K562 (cell line): Measurements from ENCODE around the gene SEL1L.

Source experiments
- FOXJ3 ChIP-seq: sonication (generic); formaldehyde crosslinking; IDR thresholded peaks from 2 replicates; pipeline ENCODE4 v1.4.0; 2020; ENCODE audit warnings: mild to moderate bottlenecking, missing genetic modification reagents
- FOXP1 ChIP-seq: sonication (generic); formaldehyde crosslinking; IDR thresholded peaks from 2 replicates; pipeline ENCODE4 v1.8.0; 2022; ENCODE audit warnings: mild to moderate bottlenecking, missing genetic modification reagents
- KLF6 ChIP-seq: fragments of 250-450 bp; sonication (Bioruptor Pico); IDR thresholded peaks from 2 replicates; pipeline ENCODE4 v1.4.0; 2020; ENCODE audit warnings: mild to moderate bottlenecking, moderate library complexity, borderline replicate concordance
- MAFF ChIP-seq: IDR thresholded peaks from 2 replicates; pipeline ENCODE4 v1.6.1; 2012; ENCODE audit warnings: low read length, improper control_type of control experiment
- MAFK ChIP-seq: IDR thresholded peaks from 2 replicates; pipeline ENCODE4 v1.6.1; 2011; ENCODE audit warnings: low read length, improper control_type of control experiment
- SIN3A ChIP-seq, 2 experiments: fragments of 150-350 bp in 1 of 2; IDR thresholded peaks; 2 replicates each; pipeline ENCODE4 v1.6.1; 2011 to 2016; ENCODE audit warnings: borderline replicate concordance in 2 of 2, low read depth in 2 of 2, low read length in 2 of 2, mild to moderate bottlenecking in 2 of 2, moderate library complexity in 2 of 2; ENCODE audit not compliant: control insufficient read depth in 1 of 2
- ZFP30 ChIP-seq: fragments of 250-450 bp; sonication (Bioruptor Pico); IDR thresholded peaks from 2 replicates; pipeline ENCODE4 v1.8.0; 2022; ENCODE audit warnings: moderate library complexity, mild to moderate bottlenecking, inconsistent platforms, borderline replicate concordance
- ZNF133 ChIP-seq: fragments of 250-450 bp; sonication (Bioruptor Pico); IDR thresholded peaks from 2 replicates; pipeline ENCODE4 v1.4.0; 2020; ENCODE audit warnings: mild to moderate bottlenecking
- ZSCAN32 ChIP-seq: fragments of 450-650 bp; formaldehyde crosslinking; IDR thresholded peaks from 2 replicates; pipeline ENCODE4 v1.4.0; 2020; ENCODE audit warnings: mild to moderate bottlenecking, moderate library complexity
- TF ChIP-seq, protein P1 (sequence below), 3 experiments: IDR thresholded peaks in 2 of 3; conservative IDR thresholded peaks in 1 of 3; 2 replicates each; pipeline ENCODE4 v1.5.1; 2011 to 2012; ENCODE audit warnings: low read length in 3 of 3, mild to moderate bottlenecking in 3 of 3, control low read depth in 2 of 3, improper control_type of control experiment in 1 of 3, inconsistent platforms in 1 of 3, low read depth in 1 of 3, mixed read lengths in 1 of 3, moderate library complexity in 1 of 3; ENCODE audit not compliant: insufficient read depth in 2 of 3
- TF ChIP-seq, protein P2 (sequence below), 2 experiments: fragments of 450-650 bp in 1 of 2; IDR thresholded peaks; 2 replicates each; pipeline ENCODE4 v1.6.1; 2011 to 2017; ENCODE audit warnings: low read depth in 2 of 2, antibody characterized with exemption in 1 of 2, borderline replicate concordance in 1 of 2, low read length in 1 of 2, mild to moderate bottlenecking in 1 of 2, mixed read lengths in 1 of 2; ENCODE audit not compliant: control insufficient read depth in 1 of 2
- TF ChIP-seq, protein P3 (sequence below): sonication (generic); formaldehyde crosslinking; IDR thresholded peaks from 2 replicates; pipeline ENCODE4 v1.5.0; 2020; ENCODE audit warnings: missing genetic modification reagents

DNA sequence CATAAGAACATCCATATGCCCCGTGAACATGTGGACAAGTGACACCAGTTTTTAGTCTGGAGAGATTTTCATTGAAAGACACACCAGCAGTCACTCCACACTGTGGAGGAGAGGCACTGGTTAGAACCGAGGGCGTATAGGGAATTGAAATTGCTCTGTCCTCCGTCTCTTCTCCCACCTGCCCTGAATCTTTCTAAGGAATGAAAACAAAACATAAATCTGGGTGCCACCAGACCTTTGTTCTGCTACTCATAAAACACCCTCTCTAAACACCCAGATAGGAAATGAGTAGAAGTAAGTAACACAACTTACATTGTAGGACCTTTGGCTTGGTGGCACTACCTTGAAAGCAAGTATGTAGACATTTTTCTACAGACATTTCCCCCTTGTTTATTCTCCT, 96.4 kb downstream of the SEL1L start:
- TF ChIP-seq FOXP1 (CRISPR knock-in tag) (no peak), ZSCAN32 (CRISPR knock-in tag) (no peak), KLF6 (no peak), MAFF (no peak), SIN3A (IDR thresholded peaks at IDR 0.05; ENCODE audit: borderline replicate concordance in 2 of 2, control insufficient read depth in 1 of 2, low read depth in 2 of 2, low read length in 2 of 2) (no peak), FOXJ3 (CRISPR knock-in tag) (no peak), ZNF133 (no peak), ZFP30 (CRISPR knock-in tag) (no peak), MAFK (no peak)
- TF ChIP-seq, protein P1, sequence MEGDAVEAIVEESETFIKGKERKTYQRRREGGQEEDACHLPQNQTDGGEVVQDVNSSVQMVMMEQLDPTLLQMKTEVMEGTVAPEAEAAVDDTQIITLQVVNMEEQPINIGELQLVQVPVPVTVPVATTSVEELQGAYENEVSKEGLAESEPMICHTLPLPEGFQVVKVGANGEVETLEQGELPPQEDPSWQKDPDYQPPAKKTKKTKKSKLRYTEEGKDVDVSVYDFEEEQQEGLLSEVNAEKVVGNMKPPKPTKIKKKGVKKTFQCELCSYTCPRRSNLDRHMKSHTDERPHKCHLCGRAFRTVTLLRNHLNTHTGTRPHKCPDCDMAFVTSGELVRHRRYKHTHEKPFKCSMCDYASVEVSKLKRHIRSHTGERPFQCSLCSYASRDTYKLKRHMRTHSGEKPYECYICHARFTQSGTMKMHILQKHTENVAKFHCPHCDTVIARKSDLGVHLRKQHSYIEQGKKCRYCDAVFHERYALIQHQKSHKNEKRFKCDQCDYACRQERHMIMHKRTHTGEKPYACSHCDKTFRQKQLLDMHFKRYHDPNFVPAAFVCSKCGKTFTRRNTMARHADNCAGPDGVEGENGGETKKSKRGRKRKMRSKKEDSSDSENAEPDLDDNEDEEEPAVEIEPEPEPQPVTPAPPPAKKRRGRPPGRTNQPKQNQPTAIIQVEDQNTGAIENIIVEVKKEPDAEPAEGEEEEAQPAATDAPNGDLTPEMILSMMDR (IDR thresholded peaks at IDR 0.05 in 2 of 3, conservative IDR thresholded peaks at IDR 0.05 in 1 of 3; ENCODE audit: insufficient read depth in 2 of 3, low read depth in 1 of 3, low read length in 3 of 3): no peak
- TF ChIP-seq, protein P2, sequence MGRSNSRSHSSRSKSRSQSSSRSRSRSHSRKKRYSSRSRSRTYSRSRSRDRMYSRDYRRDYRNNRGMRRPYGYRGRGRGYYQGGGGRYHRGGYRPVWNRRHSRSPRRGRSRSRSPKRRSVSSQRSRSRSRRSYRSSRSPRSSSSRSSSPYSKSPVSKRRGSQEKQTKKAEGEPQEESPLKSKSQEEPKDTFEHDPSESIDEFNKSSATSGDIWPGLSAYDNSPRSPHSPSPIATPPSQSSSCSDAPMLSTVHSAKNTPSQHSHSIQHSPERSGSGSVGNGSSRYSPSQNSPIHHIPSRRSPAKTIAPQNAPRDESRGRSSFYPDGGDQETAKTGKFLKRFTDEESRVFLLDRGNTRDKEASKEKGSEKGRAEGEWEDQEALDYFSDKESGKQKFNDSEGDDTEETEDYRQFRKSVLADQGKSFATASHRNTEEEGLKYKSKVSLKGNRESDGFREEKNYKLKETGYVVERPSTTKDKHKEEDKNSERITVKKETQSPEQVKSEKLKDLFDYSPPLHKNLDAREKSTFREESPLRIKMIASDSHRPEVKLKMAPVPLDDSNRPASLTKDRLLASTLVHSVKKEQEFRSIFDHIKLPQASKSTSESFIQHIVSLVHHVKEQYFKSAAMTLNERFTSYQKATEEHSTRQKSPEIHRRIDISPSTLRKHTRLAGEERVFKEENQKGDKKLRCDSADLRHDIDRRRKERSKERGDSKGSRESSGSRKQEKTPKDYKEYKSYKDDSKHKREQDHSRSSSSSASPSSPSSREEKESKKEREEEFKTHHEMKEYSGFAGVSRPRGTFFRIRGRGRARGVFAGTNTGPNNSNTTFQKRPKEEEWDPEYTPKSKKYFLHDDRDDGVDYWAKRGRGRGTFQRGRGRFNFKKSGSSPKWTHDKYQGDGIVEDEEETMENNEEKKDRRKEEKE (IDR thresholded peaks at IDR 0.05; ENCODE audit: borderline replicate concordance in 1 of 2, control insufficient read depth in 1 of 2, low read depth in 2 of 2, low read length in 1 of 2): no peak
- TF ChIP-seq, protein P3, sequence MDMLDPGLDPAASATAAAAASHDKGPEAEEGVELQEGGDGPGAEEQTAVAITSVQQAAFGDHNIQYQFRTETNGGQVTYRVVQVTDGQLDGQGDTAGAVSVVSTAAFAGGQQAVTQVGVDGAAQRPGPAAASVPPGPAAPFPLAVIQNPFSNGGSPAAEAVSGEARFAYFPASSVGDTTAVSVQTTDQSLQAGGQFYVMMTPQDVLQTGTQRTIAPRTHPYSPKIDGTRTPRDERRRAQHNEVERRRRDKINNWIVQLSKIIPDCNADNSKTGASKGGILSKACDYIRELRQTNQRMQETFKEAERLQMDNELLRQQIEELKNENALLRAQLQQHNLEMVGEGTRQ (CRISPR knock-in tag): no peak
